Measurements from ENCODE around the gene LSM3.

DNA sequence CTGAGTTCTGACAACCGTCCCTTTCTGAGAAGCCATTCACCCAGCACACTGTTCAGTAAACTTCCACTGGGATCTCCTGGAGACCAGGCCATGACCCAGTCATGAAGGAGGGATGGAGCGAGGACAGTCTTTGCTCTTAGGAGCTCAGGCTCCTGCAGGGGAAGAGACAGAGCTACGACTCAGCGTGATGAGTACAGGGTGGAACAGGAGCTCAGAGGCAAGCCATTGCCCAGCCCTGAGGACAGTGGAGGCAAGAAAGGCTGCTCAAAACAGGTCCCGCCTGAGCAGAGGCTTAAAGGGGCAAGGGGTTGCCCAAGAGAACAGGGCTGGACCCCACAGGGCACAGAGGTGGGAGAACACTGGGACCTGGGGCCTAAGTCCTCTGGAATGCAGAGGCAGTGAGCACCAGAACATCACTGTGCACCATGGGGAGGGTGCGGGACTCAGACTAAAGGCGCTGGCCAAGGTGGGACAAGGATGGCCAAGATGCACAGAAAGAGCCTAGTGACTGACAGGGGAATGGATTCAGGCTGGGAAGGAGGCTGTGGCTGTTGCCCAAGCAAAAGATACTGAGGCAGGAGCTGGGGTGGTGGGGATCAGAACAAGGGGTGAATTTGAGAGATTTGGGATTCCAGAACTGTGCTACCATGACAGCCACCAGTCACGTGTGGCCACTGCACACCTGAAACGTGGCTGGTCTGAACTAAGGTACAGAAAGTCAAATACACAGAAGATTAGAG lies 28.0 kb upstream of the LSM3 start:
- TF ChIP-seq, protein P1, sequence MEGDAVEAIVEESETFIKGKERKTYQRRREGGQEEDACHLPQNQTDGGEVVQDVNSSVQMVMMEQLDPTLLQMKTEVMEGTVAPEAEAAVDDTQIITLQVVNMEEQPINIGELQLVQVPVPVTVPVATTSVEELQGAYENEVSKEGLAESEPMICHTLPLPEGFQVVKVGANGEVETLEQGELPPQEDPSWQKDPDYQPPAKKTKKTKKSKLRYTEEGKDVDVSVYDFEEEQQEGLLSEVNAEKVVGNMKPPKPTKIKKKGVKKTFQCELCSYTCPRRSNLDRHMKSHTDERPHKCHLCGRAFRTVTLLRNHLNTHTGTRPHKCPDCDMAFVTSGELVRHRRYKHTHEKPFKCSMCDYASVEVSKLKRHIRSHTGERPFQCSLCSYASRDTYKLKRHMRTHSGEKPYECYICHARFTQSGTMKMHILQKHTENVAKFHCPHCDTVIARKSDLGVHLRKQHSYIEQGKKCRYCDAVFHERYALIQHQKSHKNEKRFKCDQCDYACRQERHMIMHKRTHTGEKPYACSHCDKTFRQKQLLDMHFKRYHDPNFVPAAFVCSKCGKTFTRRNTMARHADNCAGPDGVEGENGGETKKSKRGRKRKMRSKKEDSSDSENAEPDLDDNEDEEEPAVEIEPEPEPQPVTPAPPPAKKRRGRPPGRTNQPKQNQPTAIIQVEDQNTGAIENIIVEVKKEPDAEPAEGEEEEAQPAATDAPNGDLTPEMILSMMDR (IDR thresholded peaks at IDR 0.05; ENCODE audit: poor library complexity), result no peak
- TF ChIP-seq EZH2 (IDR thresholded peaks at IDR 0.05; ENCODE audit: borderline replicate concordance) (no peak), EZH2phosphoT487 (IDR thresholded peaks at IDR 0.05; ENCODE audit: low read depth, severe bottlenecking, unreplicated experiment) (no peak)

Data from hepatocyte (in vitro differentiated cells).